Measurements from ENCODE around the gene TSPAN4.

DNA sequence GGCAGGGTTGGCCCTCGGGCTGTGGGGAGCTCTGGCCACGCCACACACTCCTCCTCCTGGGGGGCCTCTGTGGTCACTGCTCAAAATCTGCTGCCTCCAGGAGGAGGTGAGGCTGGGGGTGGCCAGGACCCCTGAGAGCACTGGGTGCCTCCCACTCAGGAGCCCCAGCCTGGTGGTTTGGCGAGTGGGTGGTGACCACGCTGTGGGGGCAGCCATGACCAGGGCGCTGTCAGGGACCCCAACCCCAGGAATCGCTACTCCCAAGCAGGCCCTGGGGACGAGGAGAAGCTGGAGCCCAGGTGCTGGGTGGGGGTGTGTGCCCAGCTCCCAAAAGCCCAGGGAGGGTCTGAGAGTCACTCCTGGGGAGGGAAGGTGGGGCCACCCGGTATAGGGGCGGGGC is 30.1 kb downstream of the TSPAN4 start:
- TF ChIP-seq, protein P1, sequence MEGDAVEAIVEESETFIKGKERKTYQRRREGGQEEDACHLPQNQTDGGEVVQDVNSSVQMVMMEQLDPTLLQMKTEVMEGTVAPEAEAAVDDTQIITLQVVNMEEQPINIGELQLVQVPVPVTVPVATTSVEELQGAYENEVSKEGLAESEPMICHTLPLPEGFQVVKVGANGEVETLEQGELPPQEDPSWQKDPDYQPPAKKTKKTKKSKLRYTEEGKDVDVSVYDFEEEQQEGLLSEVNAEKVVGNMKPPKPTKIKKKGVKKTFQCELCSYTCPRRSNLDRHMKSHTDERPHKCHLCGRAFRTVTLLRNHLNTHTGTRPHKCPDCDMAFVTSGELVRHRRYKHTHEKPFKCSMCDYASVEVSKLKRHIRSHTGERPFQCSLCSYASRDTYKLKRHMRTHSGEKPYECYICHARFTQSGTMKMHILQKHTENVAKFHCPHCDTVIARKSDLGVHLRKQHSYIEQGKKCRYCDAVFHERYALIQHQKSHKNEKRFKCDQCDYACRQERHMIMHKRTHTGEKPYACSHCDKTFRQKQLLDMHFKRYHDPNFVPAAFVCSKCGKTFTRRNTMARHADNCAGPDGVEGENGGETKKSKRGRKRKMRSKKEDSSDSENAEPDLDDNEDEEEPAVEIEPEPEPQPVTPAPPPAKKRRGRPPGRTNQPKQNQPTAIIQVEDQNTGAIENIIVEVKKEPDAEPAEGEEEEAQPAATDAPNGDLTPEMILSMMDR (IDR thresholded peaks at IDR 0.05), result no peak
- no peak for TF ChIP-seq POLR2A (IDR thresholded peaks at IDR 0.05)
